ENCODE results near the gene CRY2.
"Not testable (repeated sequence)": the region's sequence is repeated elsewhere in the genome, so short reads cannot be mapped to it uniquely, and the experiment has no call there.

The CRY2 gene

GRCh38 chr11:45900916-45901617, 53.8 kb downstream of the CRY2 start:
- DNase-seq: no peak

DNA sequence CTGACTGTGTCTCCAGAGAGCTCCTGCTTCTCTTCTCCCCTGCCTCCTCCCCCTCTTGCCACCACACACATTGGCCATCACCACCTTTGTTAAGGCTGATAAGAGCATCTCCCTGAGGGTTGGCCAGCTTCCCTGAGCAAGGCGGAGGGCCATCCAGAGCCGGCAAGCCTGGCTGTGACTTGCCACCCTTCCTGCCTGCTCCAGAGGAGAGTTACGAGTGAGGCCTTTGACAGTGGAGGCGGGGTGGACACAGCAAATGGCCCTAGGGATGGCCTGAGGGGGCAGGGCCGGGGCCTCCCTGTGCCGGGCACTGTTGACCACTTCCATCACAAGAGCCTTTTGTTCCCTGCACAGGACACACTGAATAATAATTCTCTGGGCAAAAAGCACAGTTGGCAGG, 54.4 kb downstream of the CRY2 start:
- DNase-seq: no peak

- no peak for DNase-seq
These were observed 55.4 kb downstream of the CRY2 start for GRCh38 chr11:45902452-45903380.

GRCh38 chr11:45904309-45904915, 57.1 kb downstream of the CRY2 start:
- no peak for DNase-seq

DNA sequence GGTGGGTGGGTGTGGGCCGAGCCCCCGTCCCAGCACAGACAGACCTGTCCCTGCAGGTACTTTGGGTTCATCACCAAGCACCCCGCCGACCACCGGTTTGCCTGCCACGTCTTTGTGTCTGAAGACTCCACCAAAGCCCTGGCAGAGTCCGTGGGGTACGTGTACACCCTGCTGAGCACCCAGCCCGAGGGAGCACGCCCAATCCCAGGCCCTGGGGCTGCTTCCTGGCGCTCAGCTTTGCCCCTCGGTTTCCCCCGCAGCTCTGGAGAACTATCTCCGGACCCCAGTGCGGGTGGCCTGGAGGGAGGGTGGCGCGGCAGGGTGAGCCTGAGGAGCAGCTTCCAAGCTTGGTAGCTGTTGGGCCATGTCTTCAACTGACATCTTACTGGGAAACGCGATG, 57.8 kb downstream of the CRY2 start:
- no peak for DNase-seq

DNA sequence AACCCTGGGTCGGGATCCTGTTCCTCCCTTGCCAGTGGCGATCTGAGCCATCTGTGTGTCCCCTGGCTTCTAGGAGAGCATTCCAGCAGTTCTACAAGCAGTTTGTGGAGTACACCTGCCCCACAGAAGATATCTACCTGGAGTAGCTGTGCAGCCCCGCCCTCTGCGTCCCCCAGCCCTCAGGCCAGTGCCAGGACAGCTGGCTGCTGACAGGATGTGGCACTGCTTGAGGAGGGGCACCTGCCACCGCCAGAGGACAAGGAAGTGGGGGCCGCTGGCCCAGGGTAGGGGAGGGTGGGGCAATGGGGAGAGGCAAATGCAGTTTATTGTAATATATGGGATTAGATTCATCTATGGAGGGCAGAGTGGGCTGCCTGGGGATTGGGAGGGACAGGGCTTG, 58.3 kb downstream of the CRY2 start:
- not testable (repeated sequence) for DNase-seq

DNA sequence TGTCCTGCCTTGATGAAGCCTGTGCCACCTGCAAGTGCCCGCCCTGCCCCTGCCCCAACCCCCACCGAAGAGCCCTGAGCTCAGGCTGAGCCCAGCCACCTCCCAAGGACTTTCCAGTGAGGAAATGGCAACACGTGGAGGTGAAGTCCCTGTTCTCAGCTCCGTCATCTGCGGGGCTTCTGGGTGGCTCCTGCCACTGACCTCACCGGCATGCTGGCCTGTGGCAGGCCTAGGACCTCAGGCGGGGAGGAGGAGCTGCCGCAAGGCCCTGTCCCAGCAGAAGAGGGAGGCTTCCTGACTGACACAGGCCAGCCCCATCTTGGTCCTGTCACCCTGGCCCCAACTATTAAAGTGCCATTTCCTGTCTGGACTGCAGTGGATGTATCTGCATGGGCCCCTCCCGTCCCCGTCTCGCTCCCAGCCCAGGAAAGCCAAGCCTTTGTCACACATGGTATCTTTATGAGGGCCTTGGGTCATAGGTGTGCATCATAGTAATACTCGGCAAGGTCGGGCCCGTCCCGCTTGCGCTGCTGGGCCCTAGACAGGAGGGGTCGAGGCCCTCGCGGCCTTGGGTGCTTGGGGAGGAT, 58.9 kb downstream of the CRY2 start:
- no peak for DNase-seq

- no peak for DNase-seq
These were observed 59.8 kb downstream of the CRY2 start, which contains the start of gene FREY1 for GRCh38 chr11:45906965-45907611. Gene FREY1 (minus strand): TSS chr11:45907271. CDS start chr11:45907245, 26 bp downstream.

- no peak for DNase-seq
These were observed 60.7 kb downstream of the CRY2 start for GRCh38 chr11:45907911-45908370.

DNA sequence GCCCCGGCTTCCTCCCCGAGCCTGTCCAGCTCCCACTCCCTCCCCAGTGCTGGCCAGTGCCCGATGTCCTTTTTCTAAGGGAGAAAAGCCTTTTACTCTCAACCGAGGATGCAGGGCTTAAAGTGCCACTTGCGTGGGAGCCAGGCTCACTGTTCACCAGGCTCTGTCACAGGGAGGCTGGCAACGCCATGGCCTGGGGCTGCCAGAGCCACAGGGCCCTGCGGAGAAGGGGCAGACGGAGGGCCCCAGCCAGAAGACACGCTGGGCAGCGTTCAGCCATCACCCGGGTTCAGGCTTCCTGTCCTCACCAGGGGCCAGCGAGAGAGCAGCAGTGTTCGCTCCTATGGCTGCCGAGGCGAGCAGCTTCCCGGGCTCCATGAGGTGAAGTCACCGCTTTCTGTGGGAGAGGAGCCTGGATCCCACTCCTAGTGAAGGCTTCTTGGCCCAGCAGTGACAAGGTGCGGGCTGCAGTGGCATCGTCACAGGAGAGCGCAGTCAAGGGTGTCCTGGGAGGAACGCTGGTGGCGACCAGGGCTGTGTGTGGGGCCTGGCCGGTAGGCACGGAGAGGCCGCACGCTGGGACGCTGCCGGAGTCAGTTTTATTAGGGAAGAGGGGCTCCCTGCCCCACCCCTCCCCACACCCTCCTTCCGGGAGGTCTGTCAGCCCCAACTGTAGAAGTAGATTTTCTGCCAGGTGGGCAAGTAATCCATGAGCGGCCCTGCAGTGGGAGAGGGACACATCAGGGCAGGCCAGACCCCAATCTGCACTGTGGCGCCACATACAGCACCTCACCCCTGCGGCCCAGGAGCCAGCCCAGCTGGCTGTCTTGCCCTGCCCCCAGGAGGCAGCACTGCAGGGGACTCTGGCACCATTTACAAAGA, 62.6 kb downstream of the CRY2 start:
- no peak for DNase-seq

DNA sequence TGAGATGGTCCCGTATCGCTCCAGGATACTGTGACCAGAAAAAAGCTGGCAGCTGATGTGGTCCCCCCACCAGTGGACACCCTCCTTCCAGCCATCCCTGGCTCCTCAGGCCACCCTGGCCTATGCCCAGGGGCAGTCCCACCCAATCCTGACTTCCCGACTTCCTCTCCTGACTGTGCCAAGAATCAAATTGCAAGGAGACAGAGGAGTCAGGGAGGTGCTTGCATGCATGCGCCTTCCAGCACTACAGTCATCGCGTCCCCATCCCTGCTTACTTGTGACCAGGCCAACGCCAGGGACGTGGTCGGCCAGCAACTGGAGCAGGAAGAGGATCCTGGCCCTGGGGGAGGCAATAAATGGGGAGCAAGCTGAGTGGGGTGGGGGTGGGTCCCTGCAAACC, 63.3 kb downstream of the CRY2 start:
- DNase-seq: no peak

GRCh38 chr11:45913514-45913913, 66.2 kb downstream of the CRY2 start:
- no peak for DNase-seq

- no peak for DNase-seq
These were observed 66.8 kb downstream of the CRY2 start for GRCh38 chr11:45913942-45914635.

- DNase-seq: no peak
These were observed 68.2 kb downstream of the CRY2 start for GRCh38 chr11:45915446-45915845.

DNA sequence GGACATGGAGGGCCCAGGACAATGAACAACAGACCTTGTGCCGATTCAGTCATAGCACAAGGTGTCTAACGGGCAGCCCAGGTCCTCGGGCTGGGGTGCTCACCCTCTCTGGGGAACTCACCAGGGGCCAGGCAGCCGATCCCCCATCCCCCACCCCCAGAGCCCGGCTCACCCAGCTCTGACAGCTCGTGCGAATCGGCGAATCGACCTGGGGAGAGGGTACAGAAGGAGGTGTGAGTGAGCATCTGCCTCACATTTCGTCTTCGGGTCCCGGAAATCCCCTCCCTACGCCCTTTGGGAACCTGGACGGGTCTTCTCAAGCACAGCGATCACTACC, 70.0 kb downstream of the CRY2 start:
- DNase-seq: peak; percentile 12 to 19

- DNase-seq: peak; percentile 91 to 93
These were observed 70.5 kb downstream of the CRY2 start, which contains the start of gene PEX16 for GRCh38 chr11:45917623-45918330. Gene PEX16 (minus strand): TSS chr11:45917877. CDS start chr11:45917811, 66 bp downstream.

- DNase-seq: peak; percentile 21 to 23
These were observed 71.2 kb downstream of the CRY2 start for GRCh38 chr11:45918331-45918941.

GRCh38 chr11:45918962-45919675, 71.8 kb downstream of the CRY2 start:
- no peak for DNase-seq
